HS-27A (cell line): ENCODE measurements around the gene TELO2.

Experiments used
- DNase-seq: peaks from one replicate; pipeline ENCODE4 v3.0.0-alpha.2; 2012; ENCODE audit warnings: low read depth, missing footprints

Gene TELO2

DNA sequence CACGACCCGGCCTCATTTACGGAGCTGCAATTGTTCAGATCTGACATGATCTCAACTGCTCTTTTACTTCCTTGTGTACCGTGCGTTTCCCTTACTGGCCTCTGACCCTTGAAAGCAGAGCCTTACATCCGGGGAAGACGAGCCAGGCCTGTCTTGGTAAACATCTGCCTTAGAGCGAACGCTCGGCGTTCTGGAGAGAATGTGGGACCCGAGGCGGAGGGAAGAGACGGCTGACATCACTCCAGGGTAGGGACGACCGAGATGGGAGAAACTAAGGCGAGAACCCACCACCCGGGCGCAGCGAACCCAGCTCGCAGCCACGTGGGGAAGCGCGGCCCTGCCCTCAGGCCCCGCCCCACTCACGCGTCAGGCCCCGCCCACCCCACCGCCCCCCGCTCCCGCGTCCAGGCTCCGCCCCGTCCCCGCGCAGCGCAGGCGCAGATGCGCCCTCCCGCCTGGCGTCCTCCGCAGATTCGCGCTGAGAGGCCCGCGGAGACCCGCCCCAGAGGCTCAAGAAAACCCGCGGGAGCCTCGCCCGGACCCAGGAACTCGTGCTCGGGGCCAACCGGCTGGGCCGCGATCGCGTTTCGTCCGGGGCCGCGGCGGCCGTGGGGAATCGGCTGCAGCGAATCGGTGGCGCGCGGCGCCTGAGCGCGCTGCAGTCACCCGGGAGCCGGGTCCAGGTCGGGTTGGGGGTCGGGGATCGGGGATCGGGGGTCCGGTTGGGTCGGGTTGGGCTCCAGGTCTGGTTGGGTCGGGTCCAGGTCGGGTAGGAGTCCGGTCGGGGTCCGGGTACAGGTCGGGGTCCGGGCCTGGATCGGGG lies at the start of gene TELO2:
TSS of gene TELO2 (plus strand) at position 438 of the 823 bp plus-strand sequence. CDS start 922 bp downstream, outside the sequence.
- DNase-seq = peak; percentile 36

DNA sequence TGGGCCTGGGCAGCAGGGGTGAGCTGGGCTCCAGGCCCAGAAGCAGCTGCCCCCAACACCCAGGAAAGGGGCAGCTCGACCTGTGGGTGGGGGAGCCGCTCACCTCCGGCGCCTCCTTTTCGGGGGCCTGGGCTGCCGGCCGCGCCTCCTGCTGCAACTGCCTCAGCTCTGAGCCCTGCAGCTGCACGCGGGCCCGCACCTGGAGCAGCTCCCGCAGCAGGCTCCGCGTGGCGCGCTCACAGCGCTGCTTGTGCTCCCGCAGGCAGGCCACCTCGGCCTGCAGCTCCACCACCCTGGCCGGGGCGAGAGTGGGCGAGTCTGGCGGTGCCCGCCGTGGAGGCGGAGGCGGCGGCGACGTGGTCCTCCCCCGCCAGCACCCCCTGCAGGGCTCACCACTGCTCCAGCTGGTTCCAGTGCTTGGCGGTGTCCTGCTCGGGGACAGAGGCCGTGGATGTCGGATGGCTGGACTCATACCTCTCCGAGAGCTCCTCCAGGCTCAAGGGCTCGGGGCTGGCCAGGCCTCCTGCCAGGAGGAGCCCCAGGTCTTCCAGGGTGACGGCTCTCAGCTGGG lies 49.7 kb upstream of the TELO2 start:
- DNase-seq = no peak

DNA sequence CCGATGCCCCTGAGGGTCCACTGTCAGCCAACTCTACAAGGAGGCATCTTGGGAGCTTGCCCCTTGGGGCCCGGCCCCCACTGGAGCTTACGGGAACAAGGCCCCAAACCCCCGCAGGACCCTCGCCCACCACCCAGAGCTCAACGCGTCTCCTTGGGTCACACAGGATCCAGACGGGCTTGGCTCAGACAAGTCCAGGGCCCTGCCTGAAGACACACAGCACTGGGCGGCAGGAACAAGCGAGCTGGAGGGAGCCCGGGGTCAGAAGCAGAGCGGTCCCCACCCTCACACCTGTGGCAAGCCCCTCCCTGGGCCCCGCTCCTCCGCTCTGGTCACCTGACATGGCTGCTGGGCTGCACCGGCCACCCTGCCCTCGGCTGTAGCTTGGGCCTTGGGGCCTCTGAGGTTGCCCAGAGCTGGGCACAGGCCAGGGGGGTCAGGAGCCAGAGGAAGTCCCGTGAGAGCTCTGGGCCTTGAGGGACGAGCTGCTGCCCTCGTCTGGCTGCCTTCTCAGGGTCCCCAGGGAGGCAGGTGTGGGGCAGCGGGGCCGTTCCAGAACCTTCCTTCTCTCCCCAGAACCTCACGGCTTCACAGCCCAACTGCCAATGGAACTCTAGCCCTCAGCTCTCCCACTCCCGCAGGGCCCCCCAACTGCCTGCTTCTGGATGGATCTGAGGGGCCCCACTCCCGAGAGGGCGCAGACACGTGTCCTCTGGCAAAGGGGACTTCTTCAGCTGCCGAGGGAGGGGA lies 49.0 kb upstream of the TELO2 start, which contains the start of gene CCDC154:
TSS of gene CCDC154 (minus strand) at position 577 of the 750 bp plus-strand sequence. CDS start at position 343, 234 bp downstream.
- no peak for DNase-seq

DNA sequence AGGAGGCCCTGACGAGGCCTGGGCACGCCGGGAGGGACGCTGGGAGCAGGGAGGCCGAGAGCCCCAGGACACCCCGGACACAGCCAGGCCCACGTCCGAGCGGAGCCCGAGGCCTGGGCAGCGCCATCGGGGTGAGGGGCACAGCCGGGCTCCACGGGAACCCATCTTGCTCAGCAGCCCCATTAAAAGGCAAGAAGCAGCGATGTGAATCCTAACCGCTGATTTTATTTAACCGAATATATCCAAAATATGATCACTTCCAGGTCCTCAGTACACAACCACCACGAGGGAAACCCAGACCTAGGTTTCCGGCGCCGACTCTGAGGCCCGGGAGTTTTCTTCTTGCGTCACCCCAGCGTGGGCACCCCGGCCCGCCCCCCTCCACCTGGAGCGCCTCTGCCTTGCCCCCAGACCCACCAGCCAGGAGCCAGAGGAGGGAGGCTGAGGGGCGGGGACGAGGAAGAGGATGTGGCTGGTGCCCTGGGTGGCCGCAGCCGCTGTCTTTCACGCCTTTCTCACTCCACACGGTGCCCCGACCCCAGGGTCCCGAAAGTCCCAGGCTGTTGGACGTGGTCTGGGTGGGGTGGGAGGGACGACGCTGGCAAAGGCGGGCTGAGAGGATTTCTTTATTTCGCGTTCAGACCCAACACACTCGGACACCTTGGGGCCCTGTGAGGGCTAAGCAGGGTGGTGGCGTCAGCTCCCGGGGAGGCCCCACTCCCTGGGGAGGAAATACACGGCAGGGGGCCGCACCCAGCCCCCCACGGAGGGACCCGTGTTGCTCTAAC lies 48.2 kb upstream of the TELO2 start:
- DNase-seq = no peak

DNA sequence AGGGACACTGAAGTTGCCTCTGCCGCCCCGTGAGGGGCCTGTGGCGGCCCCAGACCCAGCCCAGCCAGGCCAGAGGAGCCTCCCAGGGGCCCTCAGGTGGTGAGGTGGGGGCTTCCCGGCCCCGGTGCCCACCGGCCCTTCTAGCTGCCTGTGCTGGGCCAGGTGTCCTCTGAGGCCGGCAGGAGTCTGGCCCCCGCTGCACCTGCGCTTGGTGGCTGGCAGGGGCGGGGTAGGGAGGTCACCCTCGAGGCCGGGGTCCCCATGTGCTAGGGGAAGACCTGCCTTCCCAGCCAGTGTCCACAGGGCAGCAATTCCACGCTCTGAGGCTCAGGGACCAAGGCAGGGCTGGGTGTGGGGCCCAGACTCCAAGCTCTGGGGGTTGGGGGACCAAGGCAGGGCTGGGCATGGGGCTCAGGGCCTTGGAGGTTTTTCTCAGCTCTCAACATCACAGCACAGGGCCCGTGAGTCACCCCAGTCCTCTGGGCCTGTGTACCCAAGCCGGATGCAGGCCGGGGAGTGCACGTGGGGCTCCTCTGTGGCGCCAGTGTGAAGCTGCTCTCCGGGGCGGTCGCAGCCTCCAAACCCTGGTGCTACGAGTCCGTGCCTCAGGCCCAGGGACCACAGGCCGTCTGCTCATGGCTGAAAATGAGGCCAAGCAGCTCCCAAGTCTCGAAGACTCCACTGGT lies 47.5 kb upstream of the TELO2 start:
- no peak for DNase-seq

DNA sequence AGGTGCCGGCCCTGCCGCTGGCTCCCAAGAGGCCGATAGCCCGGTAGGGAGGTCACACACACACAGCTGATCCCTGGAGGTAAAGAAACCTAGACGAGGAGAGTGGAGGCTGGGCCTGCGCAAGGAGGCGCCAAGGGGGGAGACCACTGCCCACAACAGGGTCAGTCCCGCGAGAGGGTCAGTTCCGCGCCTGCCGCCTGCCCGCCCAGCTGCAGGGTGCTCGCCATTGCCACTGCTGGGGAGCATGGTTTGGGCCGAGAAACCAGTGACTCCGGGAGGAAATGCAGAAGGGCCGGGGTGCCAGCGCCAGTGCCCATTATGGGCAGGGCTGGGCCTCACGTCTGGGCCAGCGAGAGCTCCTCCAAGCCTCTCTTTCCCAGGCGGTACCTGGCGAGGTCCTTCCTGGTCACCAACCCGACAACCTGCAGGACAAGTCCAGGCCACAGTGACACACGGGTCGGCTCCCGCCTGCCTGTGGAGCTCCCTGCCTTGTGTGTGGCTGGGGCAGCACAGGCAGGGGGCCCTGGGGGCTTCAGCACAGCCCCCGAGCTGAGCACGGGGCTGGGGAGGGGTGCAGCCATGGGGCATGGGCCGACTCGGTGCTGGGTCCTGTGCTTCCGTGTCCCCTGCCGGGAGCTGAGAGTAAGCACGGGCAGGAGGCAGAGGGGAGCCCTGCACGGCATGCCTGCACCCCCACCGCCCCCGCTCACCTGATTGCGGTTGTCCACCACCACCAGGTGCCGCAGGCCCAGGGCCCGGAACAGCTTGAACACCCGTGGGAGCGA lies 46.7 kb upstream of the TELO2 start:
- DNase-seq = no peak

DNA sequence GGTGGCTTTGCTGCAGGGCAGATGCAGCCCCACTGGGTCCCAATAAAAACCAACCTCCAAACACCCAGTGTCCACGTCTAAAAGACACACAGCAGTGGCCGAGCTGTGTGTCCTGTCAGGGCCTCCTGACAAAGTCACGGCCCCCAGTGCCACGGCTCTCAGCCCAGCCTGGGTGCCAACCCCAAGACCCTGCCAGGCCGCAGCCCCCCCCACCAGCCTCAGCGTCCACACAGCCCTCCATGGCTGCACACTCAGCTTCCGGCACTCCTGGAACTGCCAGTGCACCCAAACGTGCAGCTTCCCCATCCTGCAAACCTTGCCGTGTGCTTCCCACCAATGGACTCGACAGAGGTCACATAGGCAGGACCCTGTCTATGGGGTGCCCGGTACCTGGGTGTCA lies 45.2 kb upstream of the TELO2 start:
- DNase-seq = no peak

DNA sequence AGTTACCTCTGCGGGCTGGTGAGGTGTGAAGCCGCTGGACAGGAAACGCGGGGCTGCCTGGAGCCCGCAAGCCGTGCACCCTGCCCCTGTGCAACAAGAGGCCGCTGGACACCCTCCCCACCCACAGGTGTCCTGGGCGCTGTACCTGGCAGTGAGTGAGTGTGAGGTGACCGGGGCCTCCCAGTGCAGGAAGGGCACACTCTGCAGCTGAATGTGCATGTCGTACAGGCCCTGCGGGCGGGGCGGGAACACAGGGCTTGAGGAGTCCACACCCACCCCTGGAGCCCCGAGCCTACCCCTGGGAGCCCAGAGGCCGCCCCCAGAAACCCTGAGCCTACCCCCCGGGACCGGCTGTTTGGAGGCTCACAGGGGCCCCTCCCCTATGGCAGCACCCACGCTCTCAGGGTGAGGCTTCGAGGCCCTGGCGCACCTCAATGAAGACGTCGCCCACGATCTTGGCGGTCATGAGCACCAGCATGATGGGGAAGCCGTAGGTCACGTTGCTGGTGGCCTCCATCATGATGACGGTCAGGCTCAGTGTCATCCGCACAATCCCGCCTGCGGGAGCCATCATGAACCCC lies 44.5 kb upstream of the TELO2 start:
- DNase-seq = no peak

DNA sequence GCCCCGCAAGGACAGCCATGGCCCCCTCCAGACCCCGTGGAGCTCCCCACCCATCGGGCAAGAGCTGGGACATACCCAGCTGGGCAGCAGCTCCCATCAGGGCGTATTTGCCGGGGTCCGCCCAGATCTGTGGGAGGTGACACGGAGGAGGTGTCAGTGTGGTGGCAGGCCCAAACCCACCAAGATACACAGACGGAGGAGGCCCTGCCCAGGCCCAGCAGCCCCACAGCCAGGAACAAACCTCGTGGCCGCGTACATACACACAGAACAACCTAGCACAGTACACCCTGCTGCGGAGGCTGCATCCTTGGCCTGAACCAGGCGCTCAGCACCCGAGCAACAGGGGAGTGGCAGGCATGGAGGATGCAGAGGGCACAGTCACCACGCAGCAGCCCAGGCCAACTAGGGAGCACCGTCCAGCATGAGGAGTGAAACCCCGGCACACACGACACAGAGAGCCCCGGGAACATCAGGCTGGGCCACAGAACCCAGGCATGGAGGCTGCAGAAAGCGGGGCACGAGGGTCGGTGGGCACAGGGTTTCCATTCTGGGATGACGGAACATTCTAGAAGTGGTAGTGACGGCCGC lies 43.9 kb upstream of the TELO2 start:
- DNase-seq = no peak

DNA sequence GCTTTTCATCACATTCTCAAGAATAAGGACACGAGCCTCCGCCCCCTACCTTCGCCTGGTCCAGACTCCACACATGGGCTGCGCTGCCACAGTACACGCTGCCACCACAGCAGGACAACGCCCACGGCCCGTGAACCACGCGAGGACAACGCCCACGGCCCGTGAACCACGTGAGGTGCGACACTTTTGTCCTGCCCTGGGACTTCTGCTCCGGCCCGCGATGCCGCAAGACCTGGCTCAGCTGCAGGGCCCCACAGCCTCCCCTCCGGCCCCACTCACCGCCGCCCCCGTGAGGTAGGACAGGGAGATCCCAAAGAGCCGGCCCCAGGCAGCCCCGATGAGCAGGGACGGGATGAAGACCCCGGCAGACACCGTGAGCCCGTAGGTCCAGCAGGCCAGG lies 42.9 kb upstream of the TELO2 start:
- no peak for DNase-seq

DNA sequence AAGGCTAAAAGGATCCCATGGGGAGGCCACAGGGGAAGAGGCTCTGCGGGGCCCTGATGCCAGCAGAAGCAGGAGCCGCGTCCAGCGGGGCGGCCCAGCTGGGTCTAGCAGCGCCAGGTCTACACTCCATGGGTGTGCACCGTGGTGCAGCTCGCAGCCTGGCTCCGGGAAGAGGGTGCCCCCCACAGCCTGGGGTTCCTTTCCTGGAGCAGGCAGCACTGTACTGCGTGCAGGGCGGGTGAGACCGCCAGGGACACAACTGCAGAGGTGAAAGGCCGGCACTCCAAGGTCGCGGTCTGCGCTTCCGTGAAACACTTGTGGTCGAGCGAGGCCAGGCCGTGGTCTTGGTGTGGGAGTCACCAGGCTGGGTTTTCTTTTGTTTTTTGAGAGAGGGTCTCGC lies 42.3 kb upstream of the TELO2 start:
- DNase-seq = no peak

DNA sequence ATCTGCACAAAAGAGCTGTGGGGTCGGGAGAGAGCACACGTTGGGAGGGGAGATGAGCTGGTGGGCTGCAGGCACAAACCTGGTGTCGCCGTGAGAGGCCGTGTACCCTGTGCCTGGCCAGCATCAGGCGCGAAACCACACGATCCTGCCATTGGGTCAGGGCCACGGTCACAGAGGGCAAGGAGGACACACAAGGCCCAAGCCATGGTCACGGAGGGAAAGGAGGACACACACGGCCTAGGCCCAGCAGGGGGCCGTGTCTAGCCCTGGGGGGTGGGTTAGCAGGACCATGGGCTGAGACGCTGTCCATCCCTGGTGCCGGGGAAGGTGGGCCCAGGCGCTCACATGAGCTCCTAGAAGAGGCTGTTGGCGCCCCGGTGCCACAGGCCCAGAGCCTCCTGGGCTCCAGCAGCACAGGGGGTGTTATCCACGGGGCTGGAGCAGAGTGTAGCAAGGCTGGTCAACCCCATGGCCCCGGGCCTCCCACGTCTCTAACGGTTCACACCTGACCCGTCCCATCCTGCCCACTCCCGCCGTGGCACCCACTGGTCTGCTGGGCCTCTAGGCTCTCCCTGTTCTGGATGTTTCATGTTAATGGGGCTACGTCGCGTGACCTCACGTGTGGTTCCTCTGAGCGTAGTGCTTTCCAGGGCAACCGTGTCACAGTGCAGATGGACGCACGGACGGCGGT lies 41.3 kb upstream of the TELO2 start:
- DNase-seq = no peak

DNA sequence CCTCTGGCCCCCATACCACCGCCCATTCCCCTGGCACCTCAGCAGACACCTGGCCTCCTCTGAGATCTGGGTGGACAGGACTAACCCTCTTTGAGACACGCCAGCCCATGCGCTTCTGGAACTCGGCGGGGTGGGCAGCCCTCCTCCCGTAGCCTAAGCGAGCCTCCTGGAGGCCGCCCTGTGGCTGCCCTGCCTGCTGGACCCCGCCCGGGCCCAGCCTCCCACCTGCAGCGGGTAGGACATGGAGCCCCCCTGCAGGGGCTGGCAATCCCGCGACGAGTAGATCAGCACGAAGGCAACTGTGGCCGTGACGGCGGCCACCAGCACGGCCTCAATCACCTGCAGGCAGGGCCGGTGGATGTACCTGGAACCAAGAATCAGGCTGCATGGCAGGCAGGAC lies 40.6 kb upstream of the TELO2 start:
- no peak for DNase-seq

DNA sequence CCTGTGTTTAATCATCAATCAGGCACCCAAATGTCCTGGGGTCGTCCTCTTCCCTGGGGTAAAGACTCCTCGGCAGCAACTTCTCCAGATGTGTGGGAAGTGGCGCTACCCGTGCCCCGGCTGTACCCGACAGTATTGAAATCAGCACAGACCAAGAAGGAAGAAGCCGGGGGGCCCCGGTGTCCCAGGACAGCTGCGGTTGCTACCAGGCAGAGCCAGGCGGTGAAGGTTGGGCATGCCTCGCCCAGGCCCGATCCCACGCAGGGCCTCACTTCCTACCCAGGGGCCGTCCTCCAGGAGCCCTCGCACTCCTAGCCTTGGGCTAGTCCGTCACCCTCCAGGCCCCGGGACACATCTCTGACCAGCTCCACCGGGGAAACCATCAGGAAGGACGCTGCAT lies 39.8 kb upstream of the TELO2 start:
- DNase-seq = no peak

DNA sequence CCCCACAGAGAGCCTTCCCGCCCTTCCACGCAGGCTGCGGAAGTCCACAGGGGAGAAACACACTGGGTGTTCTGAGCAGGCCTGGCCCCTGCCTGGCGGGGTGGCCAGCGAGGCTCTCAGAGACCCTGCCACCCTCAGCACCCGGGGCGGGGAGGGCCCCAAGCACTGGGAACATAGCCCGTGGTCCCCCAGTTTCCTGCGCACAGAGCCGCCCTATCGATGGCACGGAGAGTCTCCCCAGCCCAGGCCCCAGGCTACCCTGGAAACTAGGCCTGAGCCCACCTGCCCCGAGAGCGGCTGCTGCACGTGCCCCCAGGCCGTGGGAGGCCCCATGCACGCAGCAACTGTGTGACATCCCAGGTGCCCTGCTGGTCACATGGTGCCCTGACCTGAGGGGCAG lies 38.6 kb upstream of the TELO2 start:
- DNase-seq = no peak

DNA sequence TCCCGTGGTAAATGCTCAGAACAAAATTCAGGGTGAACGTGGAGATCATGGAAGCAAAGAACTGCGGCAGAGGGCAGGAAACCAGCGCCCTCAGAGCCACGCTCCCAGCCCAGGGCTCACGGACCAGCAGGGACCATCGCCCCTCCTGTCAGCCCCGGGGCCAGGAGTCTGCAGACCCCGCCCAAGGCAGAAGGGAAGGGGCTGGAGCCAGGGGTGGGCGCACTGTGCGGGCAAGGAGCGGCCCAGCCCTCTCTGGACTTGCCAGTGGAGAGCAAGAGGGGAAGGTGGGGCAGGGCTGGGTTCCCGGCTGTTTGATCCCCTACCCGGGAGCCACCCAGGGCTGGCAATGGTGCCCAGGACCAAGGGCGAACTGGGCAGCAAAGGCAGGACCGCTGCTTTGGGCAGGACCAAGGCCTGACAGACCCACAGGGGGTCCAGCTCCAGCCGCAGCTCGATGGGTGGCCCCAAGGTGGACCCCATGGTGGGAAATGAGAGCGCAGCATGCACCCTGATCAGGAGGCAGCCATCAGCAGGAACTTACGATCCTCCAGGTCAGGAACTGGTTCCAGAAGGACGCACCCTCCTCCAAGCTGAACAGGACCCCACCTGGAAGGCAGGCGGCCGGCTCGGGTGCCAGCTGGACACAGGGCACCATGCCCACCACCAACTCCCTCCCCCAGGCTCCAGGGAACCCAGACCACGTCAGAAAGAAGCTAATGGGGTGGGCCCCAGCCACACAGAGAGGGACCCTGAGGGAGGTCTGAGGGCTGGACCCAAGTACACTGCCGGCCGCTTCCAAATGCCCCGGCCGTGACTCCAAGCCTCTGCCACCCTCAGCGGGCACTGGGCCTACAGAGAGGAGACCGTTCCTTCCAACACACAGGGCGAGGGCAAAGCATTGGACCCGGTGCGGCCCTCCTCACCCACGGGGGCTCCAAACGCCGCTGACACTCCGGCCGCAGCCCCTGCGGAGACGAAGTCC lies 37.7 kb upstream of the TELO2 start:
- no peak for DNase-seq

DNA sequence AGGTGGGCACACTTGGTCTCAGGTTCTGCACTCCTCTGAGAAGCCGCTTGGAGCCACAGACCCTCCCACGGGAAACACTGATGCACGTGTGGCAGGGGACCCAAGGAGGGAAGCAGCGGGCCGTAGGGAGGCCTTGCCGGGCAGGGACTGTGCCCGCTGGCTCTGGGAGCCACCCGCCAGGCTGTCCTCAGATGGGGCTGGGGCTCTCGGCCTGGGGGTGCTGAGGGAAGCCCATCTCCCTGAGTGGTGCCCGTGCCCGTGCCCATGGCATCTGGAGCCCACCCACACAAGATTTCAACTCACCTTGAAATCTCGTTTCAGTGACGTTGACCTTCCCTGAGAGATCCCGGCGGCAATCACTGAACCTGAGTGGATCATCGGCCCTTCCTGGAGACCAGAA lies 36.2 kb upstream of the TELO2 start:
- DNase-seq = no peak
